HCT116 (cell line): ENCODE measurements around the gene AQP5. TPM values are rescaled to one million over a fixed set of nuclear protein-coding genes. Genes with fewer than 3 reads are reported as not detected.

Source experiments
- ATAC-seq: fragments of 200-7000 bp; cut with Tn5 transposase; 2 replicates; pipeline ENCODE4 v1.9.1; 2020; ENCODE audit warnings: mild to moderate bottlenecking, moderate library complexity
- BruUV-seq: library from RNA; stranded (reverse); fragments of 400-500 nt; replicated peaks from 2 replicates; lab custom pipeline; 2021; lab: Mats Ljungman, UMichigan
- CTCF ChIA-PET: fragments of 300-600 bp; sonication (Branson Sonifier 250); formaldehyde crosslinking; loops from one replicate; lab custom pipeline; 2021; ENCODE audit warnings: antibody characterized with exemption; lab: Charles Lee
- POLR2A ChIA-PET: fragments of 300-600, 350-600 bp; sonication (Branson Sonifier 250); formaldehyde crosslinking; loops from one replicate; lab custom pipeline; 2021; ENCODE audit warnings: antibody characterized with exemption; lab: Charles Lee
- RAD21 ChIA-PET, 2 experiments: fragments of 300-600 bp; sonication (Branson Sonifier 250); formaldehyde crosslinking; loops; one replicate each; lab custom pipeline; 2023; ENCODE audit warnings: low total read pairs in 2 of 2; ENCODE audit not compliant: uncharacterized antibody in 2 of 2, unreplicated experiment in 2 of 2, low non-redundant PET in 1 of 2; lab: Charles Lee
- DNase-seq: peaks from one replicate; pipeline ENCODE4 v3.0.0-alpha.2; 2010; ENCODE audit warnings: low read depth, low spot score
- H2AFZ ChIP-seq: fragments of 200-600 bp; shearing (Covaris generic), sonication (generic); 2 replicates; pipeline ENCODE4 v1.6.1; 2017; ENCODE audit warnings: low read depth, mixed run types, mixed read lengths, antibody characterized with exemption, low read length; ENCODE audit not compliant: poor library complexity, severe bottlenecking
- H3K27ac ChIP-seq: 2 replicates; pipeline ENCODE4 v1.5.1; 2012; ENCODE audit warnings: low read depth, low read length
- H3K27me3 ChIP-seq: fragments of 200-600 bp; sonication (generic); 2 replicates; pipeline ENCODE4 v1.6.1; 2016; ENCODE audit warnings: mixed run types, low read length, mixed read lengths; ENCODE audit not compliant: insufficient read depth
- H3K36me3 ChIP-seq, 2 experiments: fragments of 200-500 bp in 1 of 2; fragments of 200-600 bp in 1 of 2; sonication (Bioruptor generic) in 1 of 2; sonication (generic) in 1 of 2; 2 replicates each; pipeline versions ENCODE4 v1.5.1 to v1.6.1; 2014 to 2016; ENCODE audit warnings: low read length in 2 of 2, inconsistent platforms in 1 of 2, mixed read lengths in 1 of 2, mixed run types in 1 of 2; ENCODE audit not compliant: insufficient read depth in 2 of 2, control insufficient read depth in 1 of 2
- H3K4me1 ChIP-seq, 2 experiments: fragments of 200-600 bp in 1 of 2; sonication (generic) in 1 of 2; 2 replicates each; pipeline versions ENCODE4 v1.5.1 to v1.6.1; 2012 to 2017; ENCODE audit warnings: low read length in 2 of 2, inconsistent platforms in 1 of 2, mild to moderate bottlenecking in 1 of 2, mixed read lengths in 1 of 2, mixed run types in 1 of 2, moderate library complexity in 1 of 2; ENCODE audit not compliant: insufficient read depth in 2 of 2, control insufficient read depth in 1 of 2
- H3K4me2 ChIP-seq: fragments of 200-600 bp; sonication (generic); 2 replicates; pipeline ENCODE4 v1.6.1; 2017; ENCODE audit warnings: mixed run types, low read length, mixed read lengths
- H3K4me3 ChIP-seq, 2 experiments: fragments of 200-600 bp in 1 of 2; sonication (generic) in 1 of 2; replicated peaks in 1 of 2; 2 replicates each; pipeline ENCODE4 v1.5.1; 2011 to 2016; ENCODE audit warnings: low read length in 2 of 2, control low read depth in 1 of 2, low read depth in 1 of 2, mild to moderate bottlenecking in 1 of 2, mixed read lengths in 1 of 2, mixed run types in 1 of 2
- H3K79me2 ChIP-seq: fragments of 200-600 bp; sonication (generic); 2 replicates; pipeline ENCODE4 v1.6.1; 2017; ENCODE audit warnings: mild to moderate bottlenecking, mixed run types, low read length, moderate library complexity, mixed read lengths; ENCODE audit not compliant: insufficient read depth
- H3K9ac ChIP-seq: fragments of 200-600 bp; sonication (generic); 2 replicates; pipeline ENCODE4 v1.6.1; 2016; ENCODE audit warnings: low read length, mixed read lengths
- H3K9me2 ChIP-seq: fragments of 200-600 bp; sonication (generic), shearing (Covaris generic); 2 replicates; pipeline ENCODE4 v1.6.1; 2017; ENCODE audit warnings: mixed run types, mild to moderate bottlenecking, moderate library complexity; ENCODE audit not compliant: insufficient read depth
- H3K9me3 ChIP-seq, 2 experiments: fragments of 200-500 bp in 1 of 2; fragments of 200-600 bp in 1 of 2; sonication (Bioruptor generic) in 1 of 2; sonication (generic) in 1 of 2; 2 replicates each; pipeline ENCODE4 v1.6.1; 2014 to 2017; ENCODE audit warnings: low read length in 2 of 2, mixed read lengths in 2 of 2, inconsistent platforms in 1 of 2, low read depth in 1 of 2, mild to moderate bottlenecking in 1 of 2, mixed run types in 1 of 2, moderate library complexity in 1 of 2; ENCODE audit not compliant: control insufficient read depth in 1 of 2, insufficient read depth in 1 of 2
- H4K20me1 ChIP-seq: fragments of 200-600 bp; sonication (generic), shearing (Covaris generic); 2 replicates; pipeline ENCODE4 v1.6.1; 2017; ENCODE audit warnings: mixed run types, mild to moderate bottlenecking, moderate library complexity; ENCODE audit not compliant: insufficient read depth
- EGR1 ChIP-seq: IDR thresholded peaks from 2 replicates; pipeline ENCODE4 v1.6.1; 2012; ENCODE audit warnings: low read depth
- EZH2 ChIP-seq: fragments of 200-600 bp; sonication (generic); IDR thresholded peaks from 2 replicates; pipeline ENCODE4 v1.6.1; 2017; ENCODE audit warnings: antibody characterized with exemption, mixed run types
- EZH2phosphoT487 ChIP-seq: fragments of 200-600 bp; IDR thresholded peaks from 2 replicates; pipeline ENCODE4 v1.6.1; 2018; ENCODE audit warnings: antibody characterized with exemption, borderline replicate concordance
- FOSL1 ChIP-seq: IDR thresholded peaks from 2 replicates; pipeline ENCODE4 v1.6.1; 2012; ENCODE audit warnings: low read depth
- JUND ChIP-seq: IDR thresholded peaks from 2 replicates; pipeline ENCODE4 v1.6.1; 2012
- SIN3A ChIP-seq: IDR thresholded peaks from 2 replicates; pipeline ENCODE4 v1.6.1; 2012; ENCODE audit warnings: low read depth
- SP1 ChIP-seq: IDR thresholded peaks from 2 replicates; pipeline ENCODE4 v1.6.1; 2012; ENCODE audit warnings: low read depth
- YY1 ChIP-seq: IDR thresholded peaks from 2 replicates; pipeline ENCODE4 v1.6.1; 2011; ENCODE audit warnings: low read length, low read depth, moderate library complexity, mild to moderate bottlenecking; ENCODE audit not compliant: insufficient replicate concordance; ENCODE audit errors: extremely low read depth
- ZFX ChIP-seq: fragments of 450-650 bp; IDR thresholded peaks from 2 replicates; pipeline ENCODE4 v1.6.1; 2017
- ZNF274 ChIP-seq: fragments of 200-500 bp; sonication (Bioruptor generic); IDR thresholded peaks from 2 replicates; pipeline ENCODE4 v1.6.1; 2014; ENCODE audit warnings: mild to moderate bottlenecking, low read depth, low read length, inconsistent platforms
- intact Hi-C: fragments of 100-400 bp; cut with micrococcal nuclease; formaldehyde crosslinking; loops from 2 replicates; pipeline ENCODE4 v1.10.0; 2022
- total RNA-seq: library from RNA; stranded (reverse); gene quantifications from one replicate; pipeline ENCODE4 v1.2.1, GENCODE V29; 2021; ENCODE audit not compliant: unreplicated experiment
- TF ChIP-seq, protein P1 (sequence below): IDR thresholded peaks from 2 replicates; pipeline ENCODE4 v1.6.1; 2012
- TF ChIP-seq, protein P2 (sequence below): IDR thresholded peaks from 2 replicates; pipeline ENCODE4 v1.6.1; 2012
- TF ChIP-seq, protein P3 (sequence below), 3 experiments: fragments of 200-600 bp in 1 of 3; sonication (generic) in 1 of 3; IDR thresholded peaks in 2 of 3; conservative IDR thresholded peaks in 1 of 3; 2 replicates each; pipeline ENCODE4 v1.5.1; 2012 to 2017; ENCODE audit warnings: low read depth in 2 of 3, low read length in 2 of 3, antibody characterized with exemption in 1 of 3, borderline replicate concordance in 1 of 3, control low read depth in 1 of 3, mild to moderate bottlenecking in 1 of 3, mixed read lengths in 1 of 3, mixed run types in 1 of 3, moderate library complexity in 1 of 3; ENCODE audit not compliant: insufficient read depth in 1 of 3

AQP5 gene
- total RNA-seq, 1 experiment from 2014 or later, result not detected

DNA sequence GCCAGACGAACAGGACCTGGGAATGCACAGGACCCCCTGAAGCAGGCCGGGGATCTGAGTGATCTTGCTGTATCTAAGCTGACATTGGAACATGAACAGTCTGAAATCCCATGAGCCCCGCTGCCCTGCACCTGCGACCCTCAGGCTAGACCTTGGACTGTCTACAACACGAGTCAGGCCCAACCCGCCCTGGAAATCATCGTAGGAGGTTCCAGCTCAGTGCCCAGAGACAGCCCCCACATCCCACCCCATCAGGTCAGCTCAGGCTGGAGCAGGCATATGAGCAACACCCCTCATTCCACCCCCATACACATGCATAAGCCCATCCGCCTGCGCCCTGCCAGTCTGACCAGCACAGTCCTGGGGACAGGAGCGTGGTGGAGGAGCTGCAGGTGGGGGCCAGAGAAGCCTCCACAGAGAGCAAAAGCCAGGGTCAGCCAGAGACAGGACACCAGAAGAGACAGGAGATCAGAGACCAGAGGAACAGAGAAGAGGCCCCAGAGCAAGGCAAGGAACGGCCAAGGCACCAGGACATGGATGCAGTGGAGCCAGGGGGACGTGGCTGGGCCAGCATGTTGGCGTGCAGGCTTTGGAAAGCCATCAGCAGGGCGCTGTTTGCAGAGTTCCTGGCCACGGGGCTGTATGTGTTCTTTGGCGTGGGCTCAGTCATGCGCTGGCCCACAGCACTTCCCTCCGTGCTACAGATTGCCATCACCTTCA, 11.1 kb downstream of the AQP5 start, which contains the start of gene AQP6 (continued):
- TF ChIP-seq EZH2phosphoT487, result no peak
- TF ChIP-seq YY1, result no peak
- TF ChIP-seq, protein P1, sequence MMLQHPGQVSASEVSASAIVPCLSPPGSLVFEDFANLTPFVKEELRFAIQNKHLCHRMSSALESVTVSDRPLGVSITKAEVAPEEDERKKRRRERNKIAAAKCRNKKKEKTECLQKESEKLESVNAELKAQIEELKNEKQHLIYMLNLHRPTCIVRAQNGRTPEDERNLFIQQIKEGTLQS, result no peak

DNA sequence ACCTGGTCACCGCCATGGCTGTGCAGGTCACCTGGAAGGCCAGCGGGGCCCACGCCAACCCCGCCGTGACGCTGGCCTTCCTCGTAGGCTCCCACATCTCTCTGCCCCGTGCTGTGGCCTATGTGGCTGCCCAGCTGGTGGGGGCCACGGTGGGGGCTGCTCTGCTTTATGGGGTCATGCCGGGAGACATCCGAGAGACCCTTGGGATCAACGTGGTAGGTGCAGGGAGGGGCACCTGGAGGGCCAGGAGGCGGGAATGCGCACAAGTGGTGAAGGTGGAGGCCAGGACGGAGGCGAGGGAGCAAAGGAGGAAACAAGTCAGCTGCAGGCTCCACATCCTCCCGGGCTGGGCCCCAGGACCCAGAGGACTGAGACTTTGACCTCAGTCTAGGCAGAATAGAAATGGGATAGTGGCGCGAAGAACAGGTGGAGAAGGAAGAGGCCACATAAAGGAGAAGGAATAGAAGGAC, 11.7 kb downstream of the AQP5 start:
- no peak for DNase-seq
- ChIA-PET RAD21 (no interaction called here), CTCF (no interaction called here), POLR2A (no interaction called here)
- H3K9me3 ChIP-seq, result no peaks in the 10 kb centered on the region
- no peak overlapping the region for H3K27ac ChIP-seq
- H3K36me3 ChIP-seq, result no peaks in the 10 kb centered on the region
- BruUV-seq, result no TSS peak
- intact Hi-C loops, result no loop called here
- H3K4me1 ChIP-seq, result no peaks in the 10 kb centered on the region
- no peak for TF ChIP-seq ZFX
- TF ChIP-seq FOSL1, result no peak
- TF ChIP-seq, protein P2, sequence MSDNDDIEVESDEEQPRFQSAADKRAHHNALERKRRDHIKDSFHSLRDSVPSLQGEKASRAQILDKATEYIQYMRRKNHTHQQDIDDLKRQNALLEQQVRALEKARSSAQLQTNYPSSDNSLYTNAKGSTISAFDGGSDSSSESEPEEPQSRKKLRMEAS, result no peak
- no peak for TF ChIP-seq JUND
- TF ChIP-seq SP1, result no peak
- no peak for TF ChIP-seq ZNF274
- TF ChIP-seq EGR1, result no peak
- no peak for TF ChIP-seq SIN3A
- TF ChIP-seq EZH2, result no peak
- TF ChIP-seq, protein P3, sequence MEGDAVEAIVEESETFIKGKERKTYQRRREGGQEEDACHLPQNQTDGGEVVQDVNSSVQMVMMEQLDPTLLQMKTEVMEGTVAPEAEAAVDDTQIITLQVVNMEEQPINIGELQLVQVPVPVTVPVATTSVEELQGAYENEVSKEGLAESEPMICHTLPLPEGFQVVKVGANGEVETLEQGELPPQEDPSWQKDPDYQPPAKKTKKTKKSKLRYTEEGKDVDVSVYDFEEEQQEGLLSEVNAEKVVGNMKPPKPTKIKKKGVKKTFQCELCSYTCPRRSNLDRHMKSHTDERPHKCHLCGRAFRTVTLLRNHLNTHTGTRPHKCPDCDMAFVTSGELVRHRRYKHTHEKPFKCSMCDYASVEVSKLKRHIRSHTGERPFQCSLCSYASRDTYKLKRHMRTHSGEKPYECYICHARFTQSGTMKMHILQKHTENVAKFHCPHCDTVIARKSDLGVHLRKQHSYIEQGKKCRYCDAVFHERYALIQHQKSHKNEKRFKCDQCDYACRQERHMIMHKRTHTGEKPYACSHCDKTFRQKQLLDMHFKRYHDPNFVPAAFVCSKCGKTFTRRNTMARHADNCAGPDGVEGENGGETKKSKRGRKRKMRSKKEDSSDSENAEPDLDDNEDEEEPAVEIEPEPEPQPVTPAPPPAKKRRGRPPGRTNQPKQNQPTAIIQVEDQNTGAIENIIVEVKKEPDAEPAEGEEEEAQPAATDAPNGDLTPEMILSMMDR (IDR thresholded peaks at IDR 0.05 in 2 of 3, conservative IDR thresholded peaks at IDR 0.05 in 1 of 3; ENCODE audit: borderline replicate concordance in 1 of 3, insufficient read depth in 1 of 3, low read depth in 2 of 3, low read length in 2 of 3), result no peak
- H3K79me2 ChIP-seq, result no peaks in the 10 kb centered on the region
- no peak overlapping the region for H3K4me2 ChIP-seq
- no peaks in the 10 kb centered on the region for H4K20me1 ChIP-seq
- no peak overlapping the region for H2AFZ ChIP-seq
- H3K4me3 ChIP-seq, result no peak overlapping the region
- ATAC-seq, result no peak
- H3K27me3 ChIP-seq, result 0 out of 2 replicates have a peak, but pooled peaks cover 5% of the 10 kb centered on the region
- no peak overlapping the region for H3K9ac ChIP-seq
- H3K9me2 ChIP-seq, result no peaks in the 10 kb centered on the region
